ENCODE results near the gene GSG1L.

The GSG1L gene

DNA sequence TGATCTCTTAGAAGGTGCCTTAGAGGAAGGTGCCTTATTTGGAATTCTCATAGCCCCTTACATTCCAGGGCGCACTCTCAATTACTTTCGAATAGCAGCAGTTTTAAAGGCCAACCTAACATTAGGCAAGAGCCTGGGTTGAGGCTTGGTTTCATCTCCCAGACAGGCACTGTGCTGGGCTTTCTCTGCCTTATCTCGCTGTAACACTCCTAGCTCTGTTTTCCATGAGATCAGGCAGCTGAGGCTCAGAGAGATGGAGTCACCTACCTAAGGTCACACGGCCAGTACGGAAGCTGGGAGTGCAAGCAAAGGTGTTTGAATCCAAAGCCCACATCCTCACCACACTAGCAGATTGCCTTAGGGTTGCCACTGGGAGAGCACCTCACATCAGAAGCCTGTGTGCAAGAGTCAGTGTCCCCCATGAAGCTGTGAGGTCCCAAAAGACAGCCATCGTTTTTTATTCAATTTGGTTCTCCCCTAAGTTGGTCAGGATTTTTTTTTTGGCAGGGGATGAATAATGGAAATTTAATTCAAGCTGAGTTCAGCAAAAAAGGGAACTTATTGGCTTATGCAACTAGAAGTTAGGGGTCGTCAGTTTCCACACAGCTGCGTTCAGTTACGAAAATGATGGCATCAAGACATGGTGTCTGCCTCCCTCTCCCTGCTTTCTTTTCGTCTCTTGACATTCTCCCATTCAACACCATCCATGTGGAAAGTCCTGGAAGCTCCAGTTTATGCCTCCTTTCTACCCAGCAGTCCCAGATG lies 307.1 kb downstream of the GSG1L start:
- Histone ChIP-seq H3K36me3 (peaks cover 100% of the 10 kb centered on the region), H3K9me3 (ENCODE audit: severe bottlenecking) (no peaks in the 10 kb centered on the region), H3K27me3 (ENCODE audit: insufficient read depth, low read depth, severe bottlenecking) (no peaks in the 10 kb centered on the region), H3K27ac (no peak overlapping the region), H3K4me3 (ENCODE audit: low read depth, low read length) (no peak overlapping the region)
- TF ChIP-seq, protein P1, sequence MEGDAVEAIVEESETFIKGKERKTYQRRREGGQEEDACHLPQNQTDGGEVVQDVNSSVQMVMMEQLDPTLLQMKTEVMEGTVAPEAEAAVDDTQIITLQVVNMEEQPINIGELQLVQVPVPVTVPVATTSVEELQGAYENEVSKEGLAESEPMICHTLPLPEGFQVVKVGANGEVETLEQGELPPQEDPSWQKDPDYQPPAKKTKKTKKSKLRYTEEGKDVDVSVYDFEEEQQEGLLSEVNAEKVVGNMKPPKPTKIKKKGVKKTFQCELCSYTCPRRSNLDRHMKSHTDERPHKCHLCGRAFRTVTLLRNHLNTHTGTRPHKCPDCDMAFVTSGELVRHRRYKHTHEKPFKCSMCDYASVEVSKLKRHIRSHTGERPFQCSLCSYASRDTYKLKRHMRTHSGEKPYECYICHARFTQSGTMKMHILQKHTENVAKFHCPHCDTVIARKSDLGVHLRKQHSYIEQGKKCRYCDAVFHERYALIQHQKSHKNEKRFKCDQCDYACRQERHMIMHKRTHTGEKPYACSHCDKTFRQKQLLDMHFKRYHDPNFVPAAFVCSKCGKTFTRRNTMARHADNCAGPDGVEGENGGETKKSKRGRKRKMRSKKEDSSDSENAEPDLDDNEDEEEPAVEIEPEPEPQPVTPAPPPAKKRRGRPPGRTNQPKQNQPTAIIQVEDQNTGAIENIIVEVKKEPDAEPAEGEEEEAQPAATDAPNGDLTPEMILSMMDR (IDR thresholded peaks at IDR 0.05; ENCODE audit: low read depth, low read length): no peak
- DNase-seq: no peak

DNA sequence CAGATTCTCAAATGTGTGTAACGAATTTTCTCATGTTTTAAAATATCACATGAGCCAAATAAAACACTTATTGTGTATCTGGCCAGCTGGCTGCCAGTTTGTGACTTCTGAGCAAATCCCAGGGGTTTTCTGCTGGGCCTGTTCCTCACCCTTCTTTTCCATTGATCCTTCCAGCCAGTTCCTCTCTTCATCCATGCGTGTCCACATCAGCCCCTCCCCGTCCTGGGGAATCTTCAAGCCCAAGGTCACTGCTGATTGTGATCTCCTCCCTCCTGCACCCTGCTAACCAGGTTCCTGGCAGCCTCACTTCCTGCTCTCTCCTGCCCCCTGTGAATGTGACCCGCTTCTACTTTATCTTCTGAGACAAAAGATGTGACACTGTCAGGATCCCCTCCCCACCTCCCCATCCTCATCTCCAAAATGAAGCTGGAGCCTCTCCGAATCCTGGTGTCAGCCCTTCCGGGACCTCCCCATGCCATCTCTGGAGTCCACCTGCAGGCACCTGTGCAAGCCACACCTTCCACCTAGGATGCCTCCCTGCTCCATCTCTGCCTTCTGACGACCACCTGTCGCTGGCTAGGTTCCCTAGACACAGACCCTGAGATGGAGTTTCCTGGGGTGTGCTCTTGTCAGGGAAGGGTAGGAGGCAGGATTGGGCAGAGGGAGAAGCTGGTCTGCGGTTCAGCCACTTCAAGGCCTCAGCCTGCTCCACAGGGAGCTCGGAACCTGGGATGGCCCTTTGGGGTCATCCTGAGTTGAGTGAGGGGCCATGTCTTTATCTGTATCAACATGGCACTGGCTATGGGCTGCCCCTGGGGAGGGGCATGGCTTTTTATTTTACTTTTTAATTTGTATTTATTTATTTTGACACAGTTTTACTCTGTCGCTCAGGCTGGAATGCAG lies 308.5 kb downstream of the GSG1L start:
- Histone ChIP-seq H3K4me3 (ENCODE audit: low read depth, low read length) (no peak overlapping the region), H3K27me3 (ENCODE audit: insufficient read depth, low read depth, severe bottlenecking) (no peaks in the 10 kb centered on the region), H3K9me3 (ENCODE audit: severe bottlenecking) (no peaks in the 10 kb centered on the region), H3K27ac (no peak overlapping the region), H3K36me3 (peaks cover 96% of the 10 kb centered on the region)
- DNase-seq: no peak
- TF ChIP-seq, protein P1 (IDR thresholded peaks at IDR 0.05; ENCODE audit: low read depth, low read length): no peak

DNA sequence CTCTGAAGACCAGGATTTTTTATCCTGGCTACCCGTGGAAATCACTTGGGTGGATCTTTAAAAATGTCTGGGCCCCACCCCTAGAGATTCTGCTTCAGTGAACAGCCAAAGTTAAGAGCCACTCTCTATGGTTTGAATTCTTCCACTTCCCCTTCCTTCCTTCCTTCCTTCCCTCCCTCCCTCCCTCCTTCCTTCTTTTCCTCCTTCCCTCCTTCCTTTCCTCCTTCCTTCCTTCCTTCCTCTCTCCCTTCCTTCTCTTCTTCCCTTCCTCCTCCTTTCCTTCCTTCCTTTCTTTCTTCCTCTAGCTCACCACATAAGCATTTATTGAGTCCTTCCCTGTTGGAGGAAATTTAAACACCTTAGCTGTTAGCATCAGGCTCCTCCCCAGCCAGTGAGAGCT lies 310.0 kb downstream of the GSG1L start:
- H3K27ac ChIP-seq: no peak overlapping the region

DNA sequence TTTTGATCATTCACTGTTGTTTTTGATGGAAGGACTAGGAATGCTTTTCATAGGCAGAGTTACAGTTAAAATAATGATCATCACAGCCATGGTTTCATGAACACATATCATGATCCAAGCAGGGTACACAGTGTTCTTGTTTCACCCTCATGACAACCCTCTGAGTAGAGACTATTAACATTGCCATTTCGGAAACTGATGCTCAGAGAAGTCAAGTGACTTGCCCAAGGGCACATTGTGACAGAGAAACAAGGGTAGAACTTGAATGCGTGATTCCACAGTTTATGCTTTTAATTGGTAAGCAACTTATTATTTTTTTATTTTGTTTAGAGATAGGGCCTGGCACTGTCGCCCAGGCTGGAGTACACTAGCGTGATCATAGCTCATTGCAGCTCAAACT lies 311.3 kb downstream of the GSG1L start:
- H3K9me3 ChIP-seq (ENCODE audit: severe bottlenecking): no peaks in the 10 kb centered on the region
- no peak overlapping the region for H3K4me3 ChIP-seq (ENCODE audit: low read depth, low read length)
- H3K27ac ChIP-seq: no peak overlapping the region
- TF ChIP-seq, protein P1 (IDR thresholded peaks at IDR 0.05; ENCODE audit: low read depth, low read length): no peak
- H3K27me3 ChIP-seq (ENCODE audit: insufficient read depth, low read depth, severe bottlenecking): no peaks in the 10 kb centered on the region
- peaks cover 94% of the 10 kb centered on the region for H3K36me3 ChIP-seq
- no peak for DNase-seq

More for the DNA sequence above, 310.0 kb downstream of the GSG1L start:
- Histone ChIP-seq H3K4me3 (ENCODE audit: low read depth, low read length) (no peak overlapping the region), H3K27me3 (ENCODE audit: insufficient read depth, low read depth, severe bottlenecking) (no peaks in the 10 kb centered on the region), H3K36me3 (peaks cover 96% of the 10 kb centered on the region), H3K9me3 (ENCODE audit: severe bottlenecking) (no peaks in the 10 kb centered on the region)
- TF ChIP-seq, protein P1 (IDR thresholded peaks at IDR 0.05; ENCODE audit: low read depth, low read length): no peak
- no peak for DNase-seq

DNA sequence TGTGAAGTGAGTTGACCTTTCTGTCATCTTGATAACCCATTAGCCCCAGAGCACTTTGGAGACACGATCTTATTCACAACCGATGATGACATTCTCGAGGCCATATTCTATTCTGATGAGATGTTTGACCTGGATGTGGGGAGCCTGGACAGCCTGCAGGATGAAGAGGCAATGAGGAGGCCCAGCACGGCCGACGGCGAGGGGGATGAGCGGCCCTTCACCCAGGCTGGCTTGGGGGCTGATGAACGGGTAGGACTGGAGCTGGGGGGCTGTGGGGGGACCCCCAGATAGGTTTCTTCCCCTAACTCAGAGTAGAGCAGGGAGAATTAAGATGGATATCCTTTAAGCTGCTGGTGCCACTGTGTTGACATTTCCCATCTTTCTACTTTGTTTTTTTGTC lies 311.8 kb downstream of the GSG1L start:
- TF ChIP-seq, protein P1 (IDR thresholded peaks at IDR 0.05; ENCODE audit: low read depth, low read length): no peak
- no peak for DNase-seq
- Histone ChIP-seq H3K4me3 (ENCODE audit: low read depth, low read length) (no peak overlapping the region), H3K27ac (no peak overlapping the region), H3K36me3 (peaks cover 94% of the 10 kb centered on the region), H3K9me3 (ENCODE audit: severe bottlenecking) (no peaks in the 10 kb centered on the region), H3K27me3 (ENCODE audit: insufficient read depth, low read depth, severe bottlenecking) (no peaks in the 10 kb centered on the region)
